ENCODE results near the gene B3GNT3. TPM values are rescaled to one million over a fixed set of nuclear protein-coding genes. Genes with fewer than 3 reads are reported as not detected.

Gene B3GNT3
- total and polyA plus RNA-seq, 2 of the 13 experiments (the other 11 are each of a cell fraction or from before 2014, with no cell fraction given): 0.86 to 4.0 TPM

GRCh38 chr19:17797424-17798201 is 2.7 kb downstream of the B3GNT3 start (continued):
- no peak for TF ChIP-seq DDIT3 (CRISPR knock-in tag; IDR thresholded peaks at IDR 0.05)
- no peak for TF ChIP-seq RBAK (CRISPR knock-in tag; IDR thresholded peaks at IDR 0.05)
- no peak for TF ChIP-seq ELK4 (CRISPR knock-in tag; IDR thresholded peaks at IDR 0.05; ENCODE audit: borderline replicate concordance)
- peak; percentile 83; the same call in 1 of the 2 replicates for TF ChIP-seq HOXA5 (CRISPR knock-in tag; IDR thresholded peaks at IDR 0.05)
- peak; percentile 61 for TF ChIP-seq TEAD3 (CRISPR knock-in tag; optimal IDR thresholded peaks at IDR 0.05; ENCODE audit: borderline replicate concordance)
- TF ChIP-seq TARDBP (CRISPR knock-in tag; IDR thresholded peaks at IDR 0.05): no peak
- TF ChIP-seq ZNF225 (CRISPR knock-in tag; IDR thresholded peaks at IDR 0.05): no peak
- no peak for TF ChIP-seq FOXA1 (IDR thresholded peaks at IDR 0.05)
- peak; percentile 54 for TF ChIP-seq FOXA1 (CRISPR knock-in tag; IDR thresholded peaks at IDR 0.05)
- peak; percentile 58; the same call in 1 of the 2 replicates for TF ChIP-seq MEF2D (CRISPR knock-in tag; IDR thresholded peaks at IDR 0.05)
- TF ChIP-seq NFATC3 (CRISPR knock-in tag; IDR thresholded peaks at IDR 0.05): no peak
- TF ChIP-seq ARNT2 (CRISPR knock-in tag; IDR thresholded peaks at IDR 0.05; ENCODE audit: low read depth): no peak
- TF ChIP-seq ZNF776 (CRISPR knock-in tag; IDR thresholded peaks at IDR 0.05): no peak
- TF ChIP-seq HMG20A (CRISPR knock-in tag; IDR thresholded peaks at IDR 0.05; ENCODE audit: borderline replicate concordance): peak; percentile 28; the same call in 1 of the 2 replicates
- TF ChIP-seq REPIN1 (CRISPR knock-in tag; IDR thresholded peaks at IDR 0.05; ENCODE audit: borderline replicate concordance, low read depth): no peak
- TF ChIP-seq ZNF609 (CRISPR knock-in tag; IDR thresholded peaks at IDR 0.05; ENCODE audit: borderline replicate concordance): no peak
- no peak for TF ChIP-seq ZNF513 (CRISPR knock-in tag; conservative IDR thresholded peaks at IDR 0.05)
- peak; percentile 82 for TF ChIP-seq PAXIP1 (CRISPR knock-in tag; conservative IDR thresholded peaks at IDR 0.05)
- TF ChIP-seq ZBTB21 (CRISPR knock-in tag; IDR thresholded peaks at IDR 0.05): peak; percentile 78; the same call in 1 of the 2 replicates

Data from HepG2 (cell line).